T47D (cell line): Measurements from ENCODE around the gene MOGAT1.
"Not testable (repeated sequence)": the region's sequence is repeated elsewhere in the genome, so short reads cannot be mapped to it uniquely, and the experiment has no call there.

Experiments
- DNase-seq, 2 experiments: peaks; one replicate each; pipeline versions ENCODE4 v3.0.0 to v3.0.0-alpha.2; 2011 to 2012; ENCODE audit warnings: low read depth in 1 of 2, low spot score in 1 of 2
- JUND ChIP-seq: IDR thresholded peaks from 2 replicates; pipeline ENCODE4 v1.6.1; 2012; ENCODE audit warnings: low read depth
- in situ Hi-C: cut with HindIII; loops from 2 replicates; pipeline ENCODE4 v1.10.0; 2016; ENCODE audit warnings: low sequenced_read_pairs, low pct_unique_long_range_greater_than_20kb

MOGAT1 gene

DNA sequence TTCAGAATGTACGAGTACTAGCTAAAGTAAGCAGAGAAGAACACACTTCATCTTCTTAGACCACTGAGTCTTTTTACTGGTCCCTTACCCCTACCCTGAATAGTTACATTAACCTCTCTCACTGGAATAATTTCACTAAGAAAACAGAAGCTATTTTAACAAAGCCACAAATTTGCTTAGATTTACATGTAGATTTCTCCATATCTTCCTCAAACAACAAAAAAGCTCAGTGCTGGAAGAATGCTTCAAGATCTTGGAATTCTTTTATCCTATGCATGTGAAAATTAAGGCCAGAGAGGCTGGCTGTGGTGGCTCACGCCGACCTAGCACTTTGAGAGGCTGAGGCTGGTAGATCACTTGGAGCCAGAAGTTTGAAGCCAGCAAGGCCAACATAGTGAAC lies 35.2 kb downstream of the MOGAT1 start:
- no peak for DNase-seq
- in situ Hi-C loops: no loop called here
- TF ChIP-seq JUND: no peak

DNA sequence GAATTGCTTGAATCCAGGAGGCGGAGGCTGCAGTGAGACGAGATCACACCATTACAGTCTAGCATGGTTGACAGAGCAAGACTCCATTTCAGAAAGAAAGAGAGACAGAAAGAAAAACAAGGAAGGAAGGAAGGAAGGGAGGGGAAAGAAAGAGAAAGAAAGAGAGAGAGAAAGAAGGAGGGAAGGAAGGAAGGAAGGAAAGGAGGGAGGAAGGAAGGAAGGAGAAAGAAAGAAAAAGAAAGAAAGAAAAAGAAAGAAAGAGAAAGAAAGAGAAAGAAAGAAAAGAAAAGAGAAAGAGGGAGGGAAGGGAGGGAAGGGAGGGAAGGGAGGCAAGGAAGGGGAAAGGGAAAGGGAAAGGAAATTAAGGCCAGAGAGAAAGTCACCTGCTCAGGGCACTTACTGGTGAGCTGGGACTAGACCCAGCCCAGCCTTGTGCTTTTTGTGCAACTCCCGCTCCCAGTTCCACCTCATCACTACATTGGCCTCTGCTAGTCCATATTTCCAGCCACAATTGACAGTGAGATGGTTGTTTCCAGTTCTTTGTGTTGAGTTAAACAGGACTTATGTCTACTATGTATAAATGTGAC lies 35.7 kb downstream of the MOGAT1 start:
- TF ChIP-seq JUND: no peak
- in situ Hi-C loops: no loop called here
- DNase-seq: no peak

DNA sequence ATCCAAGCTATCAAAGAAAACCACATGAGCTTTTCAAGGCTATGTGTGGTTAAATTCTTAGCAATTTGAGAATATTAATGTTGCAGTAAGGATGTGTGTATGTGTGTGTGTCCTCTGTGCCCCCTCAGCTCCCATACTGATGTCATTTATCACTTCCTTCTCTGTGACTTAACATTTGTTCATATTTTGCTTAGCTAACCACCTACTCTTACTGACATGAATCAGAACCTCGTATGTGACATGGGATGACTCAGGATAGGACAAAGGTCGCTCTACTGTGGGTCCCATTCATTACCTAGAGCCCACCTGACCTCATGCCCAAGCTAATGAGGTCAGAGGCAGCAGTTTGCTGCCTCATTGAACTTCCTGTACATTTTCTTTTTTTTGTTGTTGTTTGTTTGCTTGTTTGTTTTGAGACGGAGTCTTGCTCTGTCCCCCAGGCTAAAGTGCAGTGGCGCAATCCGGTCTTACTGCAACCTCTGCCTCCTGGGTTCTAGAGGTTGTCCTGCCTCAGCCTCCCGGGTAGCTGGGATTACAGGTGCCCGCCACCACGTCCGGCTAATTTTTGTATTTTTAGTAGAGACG lies 36.3 kb downstream of the MOGAT1 start:
- DNase-seq: no peak
- no peak for TF ChIP-seq JUND
- in situ Hi-C loops: no loop called here

DNA sequence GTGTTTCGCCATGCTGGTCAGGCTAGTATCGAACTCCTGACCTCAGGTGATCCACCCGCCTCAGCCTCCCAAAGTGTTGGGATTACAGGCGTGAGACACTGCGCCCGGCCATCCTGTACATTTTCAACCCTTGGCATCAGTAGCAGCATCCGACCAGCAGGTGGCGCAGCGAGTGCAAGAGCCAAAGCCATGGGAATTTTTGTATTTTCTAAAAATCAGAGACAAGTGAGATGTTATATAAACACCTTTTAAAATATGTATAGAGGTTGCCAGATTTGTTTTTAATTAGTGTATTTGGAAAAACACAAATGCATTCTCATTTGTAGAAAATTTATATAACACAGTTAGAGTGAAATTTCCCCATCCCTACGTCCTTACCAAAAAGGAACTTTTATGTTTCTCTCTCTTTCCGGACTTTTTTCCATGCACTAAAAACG lies 36.8 kb downstream of the MOGAT1 start:
- in situ Hi-C loops: no loop called here
- DNase-seq: peak in 1 of 2 experiments; percentile 70
- no peak for TF ChIP-seq JUND

DNA sequence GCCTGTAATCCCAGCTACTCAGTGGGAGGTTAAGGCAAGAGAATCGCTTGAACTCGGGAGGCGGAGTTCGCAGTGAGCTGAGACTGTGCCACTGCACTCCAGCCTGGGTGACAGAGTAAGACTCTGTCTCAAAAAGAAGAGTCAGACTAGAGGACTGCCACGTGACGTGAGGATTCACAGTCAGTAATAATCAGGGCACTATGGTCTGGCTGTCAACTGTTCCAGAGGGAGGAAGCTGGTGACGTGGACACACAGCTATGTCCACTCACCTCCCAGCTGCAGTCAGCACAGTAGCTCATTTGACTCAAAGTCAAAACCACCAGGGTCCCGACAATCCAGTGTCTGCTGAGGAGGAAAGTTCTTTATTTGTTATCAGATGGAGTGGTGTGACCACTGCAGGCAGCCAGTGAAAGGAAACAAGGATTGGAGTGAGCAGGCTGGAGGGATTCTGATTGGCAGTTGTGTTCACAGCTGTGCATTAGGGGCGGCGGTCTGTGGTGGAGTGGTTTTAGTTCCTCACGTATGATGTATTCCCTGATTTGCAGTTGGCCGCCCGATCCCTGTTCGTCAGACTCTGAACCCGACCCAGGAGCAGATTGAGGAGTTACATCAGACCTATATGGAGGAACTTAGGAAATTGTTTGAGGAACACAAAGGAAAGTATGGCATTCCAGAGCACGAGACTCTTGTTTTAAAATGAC lies 37.9 kb downstream of the MOGAT1 start:
- peak; percentile 10 to 55 for DNase-seq
- TF ChIP-seq JUND: no peak
- in situ Hi-C loops: no loop called here

DNA sequence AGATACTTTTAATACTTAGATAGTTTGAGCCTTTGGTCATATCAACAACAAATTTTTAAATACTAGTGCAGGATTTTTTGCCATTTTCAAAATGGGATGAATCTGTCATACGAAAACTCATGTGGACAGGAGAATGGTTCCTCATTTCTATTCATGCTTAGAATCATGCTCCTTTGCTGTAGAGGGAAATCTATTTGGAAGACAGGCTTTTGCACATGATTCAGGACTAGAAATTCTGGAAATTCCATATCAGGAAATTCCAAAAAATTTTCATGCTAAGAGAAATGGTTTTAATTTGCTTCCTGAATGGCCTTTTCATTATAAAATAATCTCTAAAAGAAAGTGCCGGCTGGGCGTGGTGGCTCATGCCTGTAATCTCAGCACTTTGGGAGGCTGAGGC lies 39.3 kb downstream of the MOGAT1 start:
- TF ChIP-seq JUND: no peak

DNA sequence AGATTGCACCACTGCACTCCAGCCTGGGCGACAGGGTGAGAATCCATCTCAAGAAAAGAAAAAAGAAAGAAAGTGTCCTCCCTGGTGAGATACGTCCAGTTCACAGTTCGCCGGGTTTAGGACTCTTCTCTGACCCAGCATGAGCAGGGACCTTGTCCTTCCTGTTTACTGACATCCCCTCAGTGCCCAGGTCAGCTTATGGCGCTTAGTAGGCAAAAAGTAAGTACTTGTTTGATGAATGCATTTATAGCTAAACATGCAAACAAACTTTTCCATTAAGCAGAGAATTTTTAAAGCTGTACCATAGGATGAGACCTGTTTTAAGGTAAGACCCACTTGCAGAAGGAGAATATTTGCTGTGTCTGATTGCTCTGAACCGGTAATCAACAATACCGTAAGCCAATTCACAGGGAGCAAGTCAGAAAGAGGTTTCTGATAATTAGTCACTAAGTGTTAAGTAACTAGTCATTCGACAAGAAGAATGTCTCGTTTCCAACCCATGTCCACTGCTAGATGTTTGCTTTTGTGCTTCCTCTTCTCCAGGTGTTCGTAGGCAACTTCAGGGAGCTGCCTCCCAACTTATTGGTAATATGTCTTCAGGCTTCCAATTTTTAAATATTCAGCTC lies 40.0 kb downstream of the MOGAT1 start:
- in situ Hi-C loops: no loop called here
- no peak for DNase-seq
- no peak for TF ChIP-seq JUND

More for the DNA sequence above, 39.3 kb downstream of the MOGAT1 start:
- in situ Hi-C loops: no loop called here
- no peak for DNase-seq

DNA sequence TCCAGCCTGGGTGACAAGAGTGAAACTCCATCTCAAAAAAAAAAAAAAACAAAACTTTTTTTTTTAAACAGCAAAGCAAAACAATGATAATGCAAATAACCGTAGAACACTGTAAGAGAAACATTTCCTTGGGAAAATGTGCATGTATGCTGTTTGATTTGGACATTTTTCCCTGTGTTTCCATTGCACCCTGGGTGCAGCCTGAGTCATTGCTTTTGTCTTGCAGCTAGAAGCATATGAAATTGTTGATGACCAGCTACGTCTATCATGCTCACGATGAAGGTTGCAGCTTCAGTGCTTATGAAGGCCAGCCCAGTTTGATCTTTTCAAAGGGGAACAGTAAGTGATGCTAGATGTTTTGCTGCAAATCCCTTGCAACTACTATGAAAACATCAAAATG lies 41.5 kb downstream of the MOGAT1 start:
- no peak for DNase-seq
- in situ Hi-C loops: no loop called here
- TF ChIP-seq JUND: no peak

DNA sequence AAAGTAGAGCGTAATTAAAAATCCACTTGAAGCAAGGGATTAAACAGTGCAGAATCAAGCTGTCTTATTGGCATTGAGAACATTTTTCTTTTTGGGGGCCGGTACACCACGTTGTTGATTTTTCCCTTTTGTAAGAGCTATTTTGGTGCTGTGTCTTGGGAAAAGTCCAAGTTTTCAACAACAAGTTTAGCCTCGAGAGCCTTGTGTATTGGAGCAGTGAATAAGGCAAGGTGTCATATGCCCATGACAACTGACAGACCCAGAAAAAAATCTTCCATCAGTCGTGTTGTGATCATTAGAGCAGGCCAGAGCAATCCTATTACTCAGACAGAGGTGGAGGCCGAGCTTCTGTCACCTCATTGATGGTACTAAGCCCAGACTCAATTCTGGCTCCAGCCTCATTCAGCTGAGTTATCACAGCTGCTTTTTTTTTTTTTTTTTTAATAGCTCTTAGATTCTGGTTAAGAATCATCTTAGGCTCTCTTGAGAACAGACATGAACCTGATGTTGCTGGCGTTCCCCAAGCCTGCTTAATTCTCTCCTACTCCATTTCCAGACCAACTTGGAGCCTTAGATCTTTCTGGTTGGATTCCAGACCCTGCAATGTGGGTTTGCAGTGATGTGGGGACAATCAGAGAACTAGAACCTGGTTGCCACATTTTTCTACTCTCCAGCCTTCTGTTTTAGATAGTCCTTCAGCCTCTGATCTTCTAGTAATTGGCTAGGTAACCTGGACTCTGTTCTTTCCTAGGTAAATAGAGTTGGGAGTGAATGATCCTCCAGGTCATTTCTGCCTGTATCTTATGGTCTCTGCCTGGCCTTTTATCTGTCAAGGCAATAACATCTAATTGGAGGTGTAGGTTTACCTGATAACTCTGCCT lies 43.1 kb downstream of the MOGAT1 start:
- DNase-seq: no peak
- in situ Hi-C loops: no loop called here
- no peak for TF ChIP-seq JUND

DNA sequence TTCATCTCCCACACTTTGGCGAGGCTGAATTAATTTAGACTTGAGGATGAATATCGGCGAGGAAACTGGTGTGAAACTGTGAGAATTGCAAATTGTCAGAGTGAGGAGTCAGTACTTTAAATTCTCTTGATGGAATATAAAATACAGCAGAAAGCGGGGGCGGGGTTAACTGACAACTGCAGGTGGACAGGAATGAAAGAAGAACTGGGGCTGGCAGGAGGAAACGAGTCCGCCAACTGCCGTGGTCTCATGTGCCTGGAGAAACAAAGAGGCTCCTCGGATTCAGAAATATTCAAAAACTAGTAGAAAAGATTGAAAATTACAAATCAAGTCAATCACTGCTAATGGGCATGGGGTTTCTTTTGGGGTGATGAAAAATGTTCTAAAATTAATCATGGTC lies 44.3 kb downstream of the MOGAT1 start:
- TF ChIP-seq JUND: no peak
- DNase-seq: no peak
- in situ Hi-C loops: no loop called here

DNA sequence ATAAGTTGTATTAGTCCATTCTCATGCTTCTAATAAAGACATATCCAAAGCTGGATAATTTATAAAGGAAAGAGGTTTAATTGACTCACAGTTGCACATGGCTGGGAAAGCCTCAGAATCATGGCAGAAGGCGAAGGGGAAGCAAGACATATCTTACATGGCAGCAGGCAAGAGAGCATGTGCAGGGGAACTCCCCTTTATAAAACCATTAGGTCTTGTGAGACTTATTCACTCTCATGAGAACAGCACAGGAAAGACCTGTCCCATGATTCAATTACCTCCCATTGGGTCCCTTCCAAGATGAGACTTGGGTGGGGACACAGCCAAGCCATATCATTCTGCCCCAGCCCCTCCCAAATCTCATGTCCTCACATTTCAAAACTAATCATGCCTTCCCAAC lies 48.3 kb downstream of the MOGAT1 start:
- not testable (repeated sequence) for DNase-seq

DNA sequence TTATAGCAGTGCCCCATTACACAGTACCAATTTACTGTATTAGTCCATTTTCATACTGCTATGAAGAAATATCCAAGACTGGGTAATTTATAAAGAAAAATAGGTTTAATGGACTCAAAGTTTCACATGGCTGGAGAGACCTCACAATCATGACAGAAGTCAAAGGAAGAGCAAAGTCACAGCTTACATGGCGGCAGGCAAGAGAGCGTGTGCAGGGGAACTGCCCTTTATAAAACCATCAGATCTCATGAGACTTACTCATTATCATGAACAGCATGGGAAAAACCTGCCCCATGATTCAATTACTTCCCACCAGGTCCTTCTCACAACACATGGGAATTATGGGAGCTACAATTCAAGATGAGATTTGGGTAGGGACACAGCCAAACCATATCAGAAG lies 50.1 kb downstream of the MOGAT1 start:
- in situ Hi-C loops, DNase-seq: not testable (repeated sequence)

More for the DNA sequence above, 48.3 kb downstream of the MOGAT1 start:
- in situ Hi-C loops: not testable (repeated sequence)
